ENCODE measurements around the gene CLRN3. TPM values are rescaled to one million over a fixed set of nuclear protein-coding genes. Genes with fewer than 3 reads are reported as not detected.

The CLRN3 gene
- total RNA-seq, 2 donors from 2014 or later, result 0.26 TPM; not detected in 1

GRCh38 chr10:127872011-127872761, 20.6 kb downstream of the CLRN3 start:
- DNase-seq, result peak in 2 of 4 donors; percentile 22 to 47
- ATAC-seq, result peak; percentile 52
- intact Hi-C loops (cut with DNase I), result no loop called here
- TF ChIP-seq CTCF (IDR thresholded peaks at IDR 0.05) (no peak), POLR2A (IDR thresholded peaks at IDR 0.05) (no peak)
- Histone ChIP-seq H3K27me3 (no peaks in the 10 kb centered on the region), H3K9me3 (no peaks in the 10 kb centered on the region), H3K4me3 (no peak overlapping the region), H3K4me1 (no peaks in the 10 kb centered on the region), H3K27ac (no peak overlapping the region), H3K36me3 (replicated peaks in 1 of 2; ENCODE audit: insufficient read depth in 1 of 2, low read depth in 2 of 2) (no peaks in the 10 kb centered on the region)
- 69 to 72% methylated on average over 18 to 22 of the region's 23 CpGs for WGBS, 2 donors

- TF ChIP-seq POLR2A (IDR thresholded peaks at IDR 0.05), result no peak
- no peak for TF ChIP-seq CTCF (IDR thresholded peaks at IDR 0.05)
- no peak for DNase-seq
- intact Hi-C loops (cut with DNase I), result no loop called here
- H3K27me3 ChIP-seq, result no peaks in the 10 kb centered on the region
- 70 to 75% methylated on average over 6 to 7 of the region's 7 CpGs for WGBS, 2 donors
- no peak overlapping the region for H3K27ac ChIP-seq
- H3K4me1 ChIP-seq, result no peaks in the 10 kb centered on the region
- ATAC-seq, result no peak
- no peaks in the 10 kb centered on the region for H3K36me3 ChIP-seq (replicated peaks in 1 of 2; ENCODE audit: insufficient read depth in 1 of 2, low read depth in 2 of 2)
- no peak overlapping the region for H3K4me3 ChIP-seq
- no peaks in the 10 kb centered on the region for H3K9me3 ChIP-seq
These were observed 21.1 kb downstream of the CLRN3 start for GRCh38 chr10:127871631-127872010.

- H3K27me3 ChIP-seq, result no peaks in the 10 kb centered on the region
- no peaks in the 10 kb centered on the region for H3K9me3 ChIP-seq
- H3K27ac ChIP-seq, result no peak overlapping the region
- H3K4me1 ChIP-seq, result no peaks in the 10 kb centered on the region
- no peak for DNase-seq
- ATAC-seq, result no peak
- TF ChIP-seq POLR2A (IDR thresholded peaks at IDR 0.05), result no peak
- no peak for TF ChIP-seq CTCF (IDR thresholded peaks at IDR 0.05)
- no peak overlapping the region for H3K4me3 ChIP-seq
- intact Hi-C loops (cut with DNase I), result no loop called here
- H3K36me3 ChIP-seq (replicated peaks in 1 of 2; ENCODE audit: insufficient read depth in 1 of 2, low read depth in 2 of 2), result no peaks in the 10 kb centered on the region
These were observed 23.4 kb downstream of the CLRN3 start for GRCh38 chr10:127869329-127869728.

GRCh38 chr10:127867805-127868204, 24.9 kb downstream of the CLRN3 start:
- no peak for DNase-seq
- intact Hi-C loops (cut with DNase I), result no loop called here
- no peaks in the 10 kb centered on the region for H3K9me3 ChIP-seq
- no peak overlapping the region for H3K27ac ChIP-seq
- 34 to 55% methylated on average over 1 of the region's 1 CpG for WGBS, 2 donors
- TF ChIP-seq POLR2A (IDR thresholded peaks at IDR 0.05) (no peak), CTCF (IDR thresholded peaks at IDR 0.05) (no peak)
- no peaks in the 10 kb centered on the region for H3K4me1 ChIP-seq
- H3K36me3 ChIP-seq (replicated peaks in 1 of 2; ENCODE audit: insufficient read depth in 1 of 2, low read depth in 2 of 2), result no peaks in the 10 kb centered on the region
- no peak for ATAC-seq
- H3K27me3 ChIP-seq, result no peaks in the 10 kb centered on the region
- H3K4me3 ChIP-seq, result no peak overlapping the region
